HG02759 (cell line): Measurements from ENCODE around the gene PUS3.
"Not testable (repeated sequence)": the region's sequence is repeated elsewhere in the genome, so short reads cannot be mapped to it uniquely, and the experiment has no call there.

Experiments used
- ATAC-seq: cut with Tn5 transposase; IDR thresholded peaks from one replicate; pipeline ENCODE4 v1.9.1; 2021; ENCODE audit warnings: mild to moderate bottlenecking, moderate library complexity; ENCODE audit not compliant: unreplicated experiment

Gene PUS3

GRCh38 chr11:125873881-125874555, 29.0 kb downstream of the PUS3 start:
- ATAC-seq = no peak

DNA sequence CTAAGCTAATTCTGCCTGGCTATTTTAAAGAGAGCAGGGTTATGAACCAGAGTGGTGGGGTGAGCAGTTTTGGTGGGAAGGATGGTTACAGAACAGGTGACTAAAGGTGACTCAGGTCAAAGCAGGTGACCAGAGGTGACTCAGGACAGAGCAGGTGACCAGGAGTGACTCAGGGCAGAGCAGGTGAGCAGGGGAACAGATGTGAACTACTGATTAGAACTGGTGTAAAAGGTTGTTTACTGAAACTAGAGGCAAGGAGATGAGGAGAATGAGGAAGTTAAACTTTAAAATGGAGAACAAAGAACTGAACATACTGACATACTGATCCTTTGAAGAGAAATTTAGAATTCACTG, 30.9 kb downstream of the PUS3 start:
- no peak for ATAC-seq

DNA sequence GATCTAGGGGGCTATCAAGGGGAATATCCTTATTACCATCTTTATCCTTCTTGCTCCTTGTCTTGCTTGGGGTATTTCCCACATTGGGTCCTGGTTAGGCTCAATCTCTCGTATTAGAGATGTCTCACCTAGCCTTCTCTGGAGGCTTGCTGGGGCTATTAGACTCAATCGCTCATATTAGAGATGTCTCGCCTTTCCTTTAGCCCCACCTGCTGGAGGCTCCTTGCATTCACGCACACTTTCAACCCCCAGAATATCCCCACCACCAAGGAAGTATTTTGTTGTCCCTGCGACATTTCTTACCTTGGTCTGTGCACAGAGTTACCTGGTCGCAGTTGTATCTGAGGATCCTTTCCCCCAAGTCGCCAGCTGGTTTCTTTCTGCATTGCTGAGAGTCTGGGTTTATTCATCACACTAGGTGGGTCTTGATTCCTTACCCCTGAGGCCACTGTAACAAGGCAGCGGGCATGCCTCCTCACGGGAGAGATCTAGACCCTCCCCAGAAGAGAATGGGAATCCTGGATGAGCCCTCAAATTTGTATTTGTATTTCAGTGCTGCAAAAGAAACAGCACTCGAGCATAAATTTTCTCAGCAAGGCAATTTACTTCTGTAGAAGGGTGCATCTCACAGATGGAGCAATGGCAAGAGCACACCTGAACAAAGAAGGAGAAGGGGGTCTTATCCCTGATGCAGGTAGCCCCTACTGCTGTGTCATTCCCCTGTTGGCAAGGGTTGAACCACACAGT, 31.4 kb downstream of the PUS3 start:
- ATAC-seq = no peak

- no peak for ATAC-seq
Observed at GRCh38 chr11:125869521-125869920, 33.5 kb downstream of the PUS3 start.

DNA sequence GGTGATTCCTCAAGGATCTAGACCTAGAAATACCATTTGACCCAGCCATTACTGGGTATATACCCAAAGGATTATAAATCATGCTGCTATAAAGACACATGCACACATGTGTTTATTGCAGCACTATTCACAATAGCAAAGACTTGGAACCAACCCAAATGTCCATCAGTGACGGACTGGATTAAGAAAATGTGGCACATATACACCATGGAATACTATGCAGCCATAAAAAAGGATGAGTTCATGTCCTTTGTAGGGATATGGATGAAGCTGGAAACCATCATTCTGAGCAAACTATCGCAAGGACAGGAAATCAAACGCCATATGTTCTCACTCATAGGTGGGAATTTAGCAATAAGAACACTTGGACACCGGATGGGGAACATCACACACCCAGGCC, 37.7 kb downstream of the PUS3 start:
- ATAC-seq = not testable (repeated sequence)

DNA sequence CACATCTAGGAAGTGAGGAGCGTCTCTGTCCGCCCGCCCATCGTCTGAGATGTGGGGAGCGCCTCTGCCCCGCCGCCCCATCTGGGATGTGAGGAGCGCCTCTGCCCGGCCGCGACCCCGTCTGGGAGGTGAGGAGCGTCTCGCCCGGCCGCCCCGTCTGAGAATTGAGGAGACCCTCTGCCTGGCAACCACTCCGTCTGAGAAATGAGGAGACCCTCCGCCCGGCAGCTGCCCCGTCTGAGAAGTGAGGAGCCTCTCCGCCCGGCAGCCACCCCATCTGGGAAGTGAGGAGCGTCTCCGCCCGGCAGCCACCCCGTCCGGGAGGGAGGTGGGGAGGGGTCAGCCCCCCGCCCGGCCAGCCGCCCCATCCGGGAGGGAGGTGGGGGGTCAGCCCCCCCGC, 40.2 kb downstream of the PUS3 start:
- not testable (repeated sequence) for ATAC-seq

- ATAC-seq = not testable (repeated sequence)
Observed at GRCh38 chr11:125857670-125858069, 45.3 kb downstream of the PUS3 start.

DNA sequence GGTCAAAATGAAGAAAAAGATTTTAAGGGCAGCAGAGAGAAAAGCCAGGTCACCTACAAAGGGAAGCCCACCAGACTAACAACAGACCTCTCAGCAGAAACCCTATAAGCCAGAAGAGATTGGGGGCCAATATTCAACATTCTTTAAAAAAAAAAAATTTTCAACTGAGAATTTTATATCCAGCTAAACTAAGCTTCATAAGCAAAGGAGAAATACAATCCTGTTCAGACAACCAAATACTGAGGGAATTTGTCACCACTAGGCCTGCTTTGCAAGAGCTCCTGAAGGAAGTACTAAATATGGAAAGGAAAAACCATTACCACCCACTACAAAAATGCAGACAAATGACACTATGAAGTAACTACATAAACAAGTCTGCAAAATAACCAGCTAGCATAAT, 56.8 kb downstream of the PUS3 start:
- no peak for ATAC-seq
